ENCODE data around the gene C20orf202.

Gene C20orf202

GRCh38 chr20:1173698-1174097, 29.6 kb upstream of the C20orf202 start:
- no peak overlapping the region for H3K4me3 ChIP-seq (ENCODE audit: low read depth, low read length)
- CTCF ChIA-PET = interaction anchor here (0.5 kb wide), 1 partner anchor 30 kb away, joined by 3 read pairs; the partner anchor contains the start of gene C20orf202
- TF ChIP-seq ZNF837 (tag by site-specific recombination; IDR thresholded peaks at IDR 0.05) = no peak
- peak; percentile 61 for TF ChIP-seq ZIC2 (tag by site-specific recombination; IDR thresholded peaks at IDR 0.05)
- TF ChIP-seq SETDB1 (IDR thresholded peaks at IDR 0.05; ENCODE audit: insufficient read length, low read length) = no peak
- H3K4me1 ChIP-seq (ENCODE audit: control insufficient read depth, insufficient read depth, low read length) = no peaks in the 10 kb centered on the region
- H3K9me3 ChIP-seq (ENCODE audit: control insufficient read depth, insufficient read depth, low read depth, low read length) = no peaks in the 10 kb centered on the region
- POLR2A ChIA-PET = no interaction called here
- H3K27ac ChIP-seq (ENCODE audit: extremely low read depth, low read depth, low read length) = no peak overlapping the region
- H3K36me3 ChIP-seq (ENCODE audit: control insufficient read depth in 2 of 2, insufficient read depth in 1 of 2, low read length in 2 of 2) = peaks cover 4 to 30% of the 10 kb centered on the region in 2 experiments; a peak in 1 of 3 replicates

GRCh38 chr20:1174787-1175186, 28.5 kb upstream of the C20orf202 start:
- Histone ChIP-seq H3K4me1 (ENCODE audit: control insufficient read depth, insufficient read depth, low read length) (no peaks in the 10 kb centered on the region), H3K4me3 (ENCODE audit: low read depth, low read length) (no peak overlapping the region), H3K9me3 (ENCODE audit: control insufficient read depth, insufficient read depth, low read depth, low read length) (no peaks in the 10 kb centered on the region), H3K27ac (ENCODE audit: extremely low read depth, low read depth, low read length) (no peak overlapping the region), H3K36me3 (ENCODE audit: control insufficient read depth in 2 of 2, insufficient read depth in 1 of 2, low read length in 2 of 2) (peaks cover 2 to 19% of the 10 kb centered on the region in 2 experiments; a peak in 1 of 3 replicates)
- POLR2A ChIA-PET = no interaction called here
- CTCF ChIA-PET = interaction anchor here (0.7 kb wide), 1 partner anchor 529 kb away, joined by 4 read pairs; no protein-coding TSS in a partner anchor
- TF ChIP-seq ZNF621 (tag by site-specific recombination; IDR thresholded peaks at IDR 0.05) (no peak), ZEB2 (tag by site-specific recombination; IDR thresholded peaks at IDR 0.05) (no peak), KLF17 (tag by site-specific recombination; IDR thresholded peaks at IDR 0.05) (no peak), PATZ1 (tag by site-specific recombination; IDR thresholded peaks at IDR 0.05) (no peak), PRDM4 (tag by site-specific recombination; IDR thresholded peaks at IDR 0.05) (no peak), EGR2 (tag by site-specific recombination; IDR thresholded peaks at IDR 0.05; ENCODE audit: low read depth) (no peak), ZNF2 (tag by site-specific recombination; IDR thresholded peaks at IDR 0.05) (no peak), ZNF514 (tag by site-specific recombination; IDR thresholded peaks at IDR 0.05) (no peak), ZBTB8A (tag by site-specific recombination; IDR thresholded peaks at IDR 0.05) (no peak), ZNF18 (tag by site-specific recombination; IDR thresholded peaks at IDR 0.05) (no peak), ZNF239 (tag by site-specific recombination; IDR thresholded peaks at IDR 0.05) (no peak), ZNF610 (tag by site-specific recombination; IDR thresholded peaks at IDR 0.05; ENCODE audit: borderline replicate concordance) (no peak), ZBTB7A (tag by site-specific recombination; IDR thresholded peaks at IDR 0.05; ENCODE audit: low read depth) (no peak), ZNF571 (tag by site-specific recombination; IDR thresholded peaks at IDR 0.05) (no peak), ZNF580 (tag by site-specific recombination; IDR thresholded peaks at IDR 0.05) (no peak), ZNF148 (tag by site-specific recombination; IDR thresholded peaks at IDR 0.05; ENCODE audit: borderline replicate concordance) (no peak), SETDB1 (IDR thresholded peaks at IDR 0.05; ENCODE audit: insufficient read length, low read length) (no peak), ZBTB1 (tag by site-specific recombination; IDR thresholded peaks at IDR 0.05) (no peak), ZNF121 (tag by site-specific recombination; IDR thresholded peaks at IDR 0.05) (no peak)

All from HEK293 (cell line).